Chondrocyte (in vitro differentiated cells): ENCODE results near the gene HDAC4. TPM values are rescaled to one million over a fixed set of nuclear protein-coding genes. Genes with fewer than 3 reads are reported as not detected.
A peak's percentile ranks its signal among the peaks of the same experiment; 100 is the strongest.

ENCODE experiments used
- DNase-seq: peaks from one replicate; pipeline ENCODE4 v3.0.0; 2021; ENCODE audit warnings: mixed read lengths, low spot score
- H3K27ac Mint-ChIP-seq: one replicate; pipeline ENCODE4 v1.8.0; 2021; ENCODE audit warnings: mild to moderate bottlenecking, moderate library complexity, mixed read lengths; ENCODE audit not compliant: unreplicated experiment
- H3K27me3 Mint-ChIP-seq: 2 replicates; pipeline ENCODE4 v1.8.0; 2021; ENCODE audit warnings: low read depth, mixed read lengths
- H3K36me3 Mint-ChIP-seq: 2 replicates; pipeline ENCODE4 v1.8.0; 2021; ENCODE audit warnings: low read depth, mixed read lengths
- H3K4me1 Mint-ChIP-seq: 2 replicates; pipeline ENCODE4 v1.8.0; 2021; ENCODE audit warnings: low read depth, mild to moderate bottlenecking, mixed read lengths
- H3K4me3 Mint-ChIP-seq: one replicate; pipeline ENCODE4 v1.8.0; 2021; ENCODE audit warnings: mild to moderate bottlenecking, moderate library complexity, mixed read lengths; ENCODE audit not compliant: unreplicated experiment
- H3K9me3 Mint-ChIP-seq: 2 replicates; pipeline ENCODE4 v1.8.0; 2021; ENCODE audit warnings: low read depth, mixed read lengths
- total RNA-seq: library from RNA; stranded (reverse); gene quantifications from 3 replicates; pipeline ENCODE4 v1.2.1, GENCODE V29; 2021
- TF ChIP-seq, protein P1 (sequence below): fragments of 200-600 bp; sonication (generic); IDR thresholded peaks from 2 replicates; pipeline ENCODE4 v1.5.0; 2021; ENCODE audit warnings: antibody characterized with exemption, mild to moderate bottlenecking, moderate library complexity

Gene HDAC4
- total RNA-seq, 1 donor from 2014 or later, result 22.3 TPM

DNA sequence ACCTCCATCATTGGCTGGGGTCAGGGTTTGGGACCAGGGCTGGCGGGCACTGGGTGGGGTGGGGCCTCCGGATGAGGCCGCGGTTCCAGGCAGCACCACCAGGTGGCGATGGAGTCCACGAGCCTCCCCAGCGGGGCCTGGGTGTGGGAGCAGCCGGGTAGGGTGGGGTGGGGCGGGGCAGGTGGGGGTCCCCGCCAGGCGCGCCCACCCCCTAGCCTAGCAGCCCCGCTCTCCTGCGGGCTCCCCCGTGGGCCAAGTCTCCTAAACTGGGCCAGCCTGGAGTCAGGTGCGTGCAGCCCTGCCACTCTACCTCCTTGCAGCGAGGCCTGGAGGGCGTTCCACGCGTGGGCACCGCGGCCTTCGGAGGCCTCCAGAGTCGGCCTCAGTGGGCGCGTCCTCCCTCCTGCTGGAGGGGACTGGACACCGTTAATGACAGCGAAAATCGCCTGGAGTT lies 365.4 kb downstream of the HDAC4 start:
- Mint-ChIP-seq H3K27ac (no peak overlapping the region), H3K36me3 (no peaks in the 10 kb centered on the region), H3K4me1 (peaks cover 3% of the 10 kb centered on the region), H3K4me3 (no peak overlapping the region), H3K9me3 (no peaks in the 10 kb centered on the region), H3K27me3 (peaks cover 10% of the 10 kb centered on the region)
- no peak for DNase-seq
- TF ChIP-seq, protein P1, sequence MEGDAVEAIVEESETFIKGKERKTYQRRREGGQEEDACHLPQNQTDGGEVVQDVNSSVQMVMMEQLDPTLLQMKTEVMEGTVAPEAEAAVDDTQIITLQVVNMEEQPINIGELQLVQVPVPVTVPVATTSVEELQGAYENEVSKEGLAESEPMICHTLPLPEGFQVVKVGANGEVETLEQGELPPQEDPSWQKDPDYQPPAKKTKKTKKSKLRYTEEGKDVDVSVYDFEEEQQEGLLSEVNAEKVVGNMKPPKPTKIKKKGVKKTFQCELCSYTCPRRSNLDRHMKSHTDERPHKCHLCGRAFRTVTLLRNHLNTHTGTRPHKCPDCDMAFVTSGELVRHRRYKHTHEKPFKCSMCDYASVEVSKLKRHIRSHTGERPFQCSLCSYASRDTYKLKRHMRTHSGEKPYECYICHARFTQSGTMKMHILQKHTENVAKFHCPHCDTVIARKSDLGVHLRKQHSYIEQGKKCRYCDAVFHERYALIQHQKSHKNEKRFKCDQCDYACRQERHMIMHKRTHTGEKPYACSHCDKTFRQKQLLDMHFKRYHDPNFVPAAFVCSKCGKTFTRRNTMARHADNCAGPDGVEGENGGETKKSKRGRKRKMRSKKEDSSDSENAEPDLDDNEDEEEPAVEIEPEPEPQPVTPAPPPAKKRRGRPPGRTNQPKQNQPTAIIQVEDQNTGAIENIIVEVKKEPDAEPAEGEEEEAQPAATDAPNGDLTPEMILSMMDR, result peak; percentile 92

DNA sequence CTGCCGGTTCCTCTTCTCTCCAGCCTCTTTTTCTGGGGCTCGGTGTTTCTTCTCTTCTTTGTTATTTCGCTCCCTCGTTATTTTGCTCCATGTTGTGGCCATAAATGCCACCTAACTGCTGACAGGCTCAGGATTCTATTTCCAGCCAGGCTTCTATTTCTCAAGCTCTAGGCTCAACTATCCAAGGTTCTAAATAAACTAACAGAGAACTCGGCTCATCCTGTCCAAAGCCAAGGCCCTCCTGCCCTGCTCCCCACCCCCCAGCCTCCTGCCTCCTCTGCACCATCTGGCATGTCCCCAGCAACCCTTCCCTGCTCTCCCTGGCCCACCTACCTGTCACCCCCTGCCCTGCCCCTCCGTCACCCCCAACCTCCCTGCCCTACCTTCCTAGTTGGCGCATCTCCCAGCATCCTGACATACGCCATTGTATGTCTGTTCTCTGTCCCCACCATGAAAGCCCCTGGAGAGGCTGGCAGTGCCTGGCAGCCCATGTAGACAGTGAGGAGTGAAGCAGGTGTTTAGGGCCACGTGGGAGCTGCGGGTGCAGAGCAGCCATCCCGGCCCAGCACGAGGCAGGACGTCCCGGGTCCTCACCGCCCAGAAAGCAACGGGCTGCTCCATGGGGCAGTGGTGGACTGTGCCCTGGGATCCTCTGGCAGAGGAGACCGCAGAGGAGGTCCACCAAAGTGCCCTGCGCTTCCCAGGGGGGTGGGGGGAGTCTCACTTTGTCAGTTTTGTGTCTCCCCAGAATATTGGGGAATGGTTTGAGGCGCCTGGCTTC lies 366.1 kb downstream of the HDAC4 start:
- TF ChIP-seq, protein P1, result no peak
- H3K27me3 Mint-ChIP-seq, result peaks cover 10% of the 10 kb centered on the region
- H3K9me3 Mint-ChIP-seq, result no peaks in the 10 kb centered on the region
- H3K4me1 Mint-ChIP-seq, result peaks cover 9% of the 10 kb centered on the region
- H3K4me3 Mint-ChIP-seq, result no peak overlapping the region
- no peak for DNase-seq
- H3K27ac Mint-ChIP-seq, result no peak overlapping the region
- no peaks in the 10 kb centered on the region for H3K36me3 Mint-ChIP-seq

DNA sequence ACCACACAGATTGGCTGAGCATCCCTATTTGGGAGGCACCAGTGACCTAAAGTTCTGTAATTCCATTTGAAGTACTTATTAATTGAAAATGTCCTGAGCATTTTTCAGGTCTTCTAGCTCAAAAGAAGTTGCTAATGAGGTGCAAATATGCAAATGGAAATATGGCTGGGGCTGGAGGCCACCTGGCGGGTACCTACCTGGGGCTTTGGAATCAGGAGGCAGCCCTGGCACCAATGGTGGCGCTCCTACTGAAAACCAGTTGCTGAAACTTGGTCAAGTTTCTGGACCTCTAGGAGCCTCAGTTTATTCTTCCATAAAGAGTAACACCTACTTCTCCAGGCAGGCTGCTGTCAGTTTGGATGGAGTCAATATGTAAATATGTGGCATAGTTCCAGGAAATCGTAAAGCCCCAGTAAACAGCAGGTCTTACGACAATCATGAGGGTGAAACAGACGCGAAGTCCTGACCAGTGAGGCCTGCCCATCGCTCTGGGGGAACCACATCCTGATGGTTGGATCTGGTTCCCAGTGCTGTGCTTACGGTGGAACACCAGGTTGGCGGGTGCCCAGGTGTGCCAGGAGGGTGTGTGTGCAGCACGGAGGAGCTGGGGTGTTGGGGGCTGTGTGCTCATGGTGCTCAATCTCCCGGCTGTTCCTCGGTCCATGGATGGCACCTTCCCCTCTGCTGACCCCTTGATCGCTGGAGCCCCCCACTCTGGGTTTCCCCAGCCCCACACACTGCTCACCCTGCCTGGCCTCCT lies 366.8 kb downstream of the HDAC4 start:
- TF ChIP-seq, protein P1, result no peak
- DNase-seq, result no peak
- Mint-ChIP-seq H3K9me3 (no peaks in the 10 kb centered on the region), H3K27ac (no peak overlapping the region), H3K27me3 (peaks cover 10% of the 10 kb centered on the region), H3K36me3 (no peaks in the 10 kb centered on the region), H3K4me1 (peaks cover 11% of the 10 kb centered on the region), H3K4me3 (no peak overlapping the region)

DNA sequence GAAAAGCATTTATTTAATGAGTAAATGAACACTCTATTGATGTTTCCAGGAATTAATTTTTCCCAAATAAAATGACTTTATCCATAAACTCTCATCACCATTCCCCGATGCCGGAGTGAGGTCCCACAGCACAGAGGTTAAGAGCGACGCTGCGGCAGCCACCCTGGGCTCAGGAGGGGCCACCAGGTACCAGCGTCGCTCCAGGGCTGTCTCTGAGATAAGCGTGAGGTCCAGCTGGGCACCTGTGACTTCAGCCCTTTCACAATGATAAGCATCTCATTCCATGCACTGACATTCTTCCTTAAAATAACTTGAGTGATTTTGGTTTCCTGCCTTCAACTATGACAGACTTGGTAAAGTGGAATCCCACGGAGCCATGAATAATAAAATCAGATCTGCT lies 370.9 kb downstream of the HDAC4 start:
- H3K36me3 Mint-ChIP-seq, result no peaks in the 10 kb centered on the region
- no peak for DNase-seq
- peaks cover 10% of the 10 kb centered on the region for H3K27me3 Mint-ChIP-seq
- TF ChIP-seq, protein P1, result no peak
- H3K27ac Mint-ChIP-seq, result no peak overlapping the region
- H3K4me1 Mint-ChIP-seq, result peaks cover 40% of the 10 kb centered on the region
- no peaks in the 10 kb centered on the region for H3K9me3 Mint-ChIP-seq
- H3K4me3 Mint-ChIP-seq, result no peak overlapping the region

DNA sequence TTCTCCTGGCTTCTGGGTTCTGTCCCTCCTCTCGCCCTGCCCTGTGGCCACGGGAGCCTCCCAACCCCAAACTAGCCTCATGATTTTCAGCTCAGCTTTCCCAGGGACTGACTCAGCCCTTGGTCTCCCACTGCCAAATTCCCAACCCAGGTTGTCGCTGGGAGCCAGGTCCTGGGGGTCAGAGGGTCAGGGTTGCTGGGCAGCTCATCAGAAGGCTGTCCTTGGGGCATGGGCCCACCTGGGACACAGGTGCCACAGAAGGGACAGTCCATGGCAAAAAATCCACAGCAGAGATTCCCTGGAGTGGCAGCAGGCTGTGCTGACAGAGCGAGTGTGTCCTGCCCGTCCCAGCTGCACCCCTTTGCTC lies 372.6 kb downstream of the HDAC4 start:
- Mint-ChIP-seq H3K9me3 (no peaks in the 10 kb centered on the region), H3K36me3 (no peaks in the 10 kb centered on the region), H3K4me3 (no peak overlapping the region), H3K4me1 (peaks cover 47% of the 10 kb centered on the region), H3K27me3 (peaks cover 10% of the 10 kb centered on the region), H3K27ac (no peak overlapping the region)
- TF ChIP-seq, protein P1, result no peak
- DNase-seq, result no peak
